Measurements from ENCODE around the gene HID1. TPM values are rescaled to one million over a fixed set of nuclear protein-coding genes. Genes with fewer than 3 reads are reported as not detected.
"Not testable (repeated sequence)": the region's sequence is repeated elsewhere in the genome, so short reads cannot be mapped to it uniquely, and the experiment has no call there.

Gene HID1
- total RNA-seq, 1 experiment from 2014 or later = 12.7 TPM

DNA sequence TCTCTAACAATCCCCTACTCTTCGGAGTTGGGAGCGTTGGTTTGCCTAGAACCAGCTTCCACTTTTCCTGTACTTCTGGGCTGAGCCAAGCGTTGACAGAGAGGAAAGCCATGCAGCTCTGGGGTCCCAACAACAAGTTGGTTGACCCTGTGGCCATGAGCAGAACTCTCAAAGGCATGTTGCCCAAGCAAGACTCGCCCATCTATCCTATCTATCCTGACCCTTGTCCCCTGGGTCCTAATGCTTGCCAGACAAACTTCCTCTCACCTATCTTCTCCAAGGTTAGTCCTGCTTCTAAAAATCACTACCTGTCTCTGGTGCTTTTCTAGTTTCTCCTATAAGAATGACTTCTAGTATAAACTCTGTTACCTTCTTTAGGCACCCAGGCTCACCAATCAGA lies 63.5 kb downstream of the HID1 start:
- not testable (repeated sequence) for H4K5ac ChIP-seq (ENCODE audit: insufficient read length, low read depth, low read length); H3K9ac ChIP-seq (ENCODE audit: extremely low read depth, insufficient read length, low read length); H2BK12ac ChIP-seq (ENCODE audit: insufficient read length, low read depth, low read length); H2BK20ac ChIP-seq (ENCODE audit: low read depth, low read length, poor library complexity, severe bottlenecking); H3K36me3 Mint-ChIP-seq (ENCODE audit: insufficient read depth in 1 of 3, low read depth in 3 of 3); H3K56ac ChIP-seq (ENCODE audit: insufficient read length, low read depth, low read length); H3K27ac ChIP-seq (ENCODE audit: insufficient read length, low read depth, low read length); H3K9me3 Mint-ChIP-seq; H3K27me3 ChIP-seq (ENCODE audit: insufficient read depth, low read length); H2BK5ac ChIP-seq (ENCODE audit: insufficient read length, low read length); H3K23ac ChIP-seq (ENCODE audit: insufficient read length, low read depth, low read length); DNase-seq; H4K91ac ChIP-seq (ENCODE audit: insufficient read length, low read depth, low read length); H3K4ac ChIP-seq (ENCODE audit: low read depth, low read length); H3K79me1 ChIP-seq (ENCODE audit: insufficient read depth, low read depth, low read length, poor library complexity, severe bottlenecking); H3K9me3 ChIP-seq (ENCODE audit: control insufficient read depth, low read depth, low read length); H3K23me2 ChIP-seq (ENCODE audit: insufficient read length, low read depth, low read length, poor library complexity, severe bottlenecking); H3K79me2 ChIP-seq (ENCODE audit: insufficient read depth, low read length); H3K4me2 ChIP-seq (ENCODE audit: insufficient read depth, insufficient read length, low read length); H3K18ac ChIP-seq (ENCODE audit: insufficient read length, low read depth, low read length); H2BK15ac ChIP-seq (ENCODE audit: low read depth, low read length); H3K27ac Mint-ChIP-seq; H4K20me1 ChIP-seq (ENCODE audit: control insufficient read depth, insufficient read depth, insufficient read length); H4K8ac ChIP-seq (replicated peaks; ENCODE audit: insufficient read length, low read depth, low read length); H2AK5ac ChIP-seq (ENCODE audit: insufficient read length, low read length); H2BK120ac ChIP-seq (ENCODE audit: low read depth, low read length, poor library complexity, severe bottlenecking); H3T11ph ChIP-seq (ENCODE audit: low read length); H3K14ac ChIP-seq (ENCODE audit: insufficient read depth, low read length); H2AFZ ChIP-seq (ENCODE audit: low read length); H3K4me1 ChIP-seq (ENCODE audit: insufficient read depth, low read length)
- WGBS (ENCODE audit: extremely low coverage, insufficient read length, low lambda C conversion rate) = no CpG with 5 or more reads among the region's 4 CpGs
- peaks cover 41 to 54% of the 10 kb centered on the region in 2 experiments for H3K4me1 Mint-ChIP-seq
- H3K27me3 Mint-ChIP-seq (ENCODE audit: low read depth) = peaks cover 40% of the 10 kb centered on the region
- peak overlapping the region in 1 of 2 experiments; percentile 8; a peak in 2 of 5 replicates for H3K4me3 Mint-ChIP-seq

Measured in H9 (cell line).